ENCODE data around the gene MACC1.
A peak's percentile ranks its signal among the peaks of the same experiment; 100 is the strongest.
"Not testable (repeated sequence)": the region's sequence is repeated elsewhere in the genome, so short reads cannot be mapped to it uniquely, and the experiment has no call there.

Gene MACC1

GRCh38 chr7:20206104-20206896, 10.9 kb downstream of the MACC1 start:
- no peak for DNase-seq

- DNase-seq: no peak
These were observed 13.9 kb downstream of the MACC1 start for GRCh38 chr7:20203316-20203715.

GRCh38 chr7:20201380-20201779, 15.8 kb downstream of the MACC1 start:
- no peak for DNase-seq

GRCh38 chr7:20200971-20201370, 16.2 kb downstream of the MACC1 start:
- DNase-seq: no peak

GRCh38 chr7:20200361-20200760, 16.8 kb downstream of the MACC1 start:
- DNase-seq: no peak

GRCh38 chr7:20199015-20199737, 18.0 kb downstream of the MACC1 start:
- DNase-seq: peak; percentile 7 to 49

- peak in 1 of 2 experiments; percentile 45 for DNase-seq
These were observed 18.9 kb downstream of the MACC1 start for GRCh38 chr7:20198260-20198659.

GRCh38 chr7:20197837-20198236, 19.3 kb downstream of the MACC1 start:
- DNase-seq: no peak

GRCh38 chr7:20197125-20197748, 19.9 kb downstream of the MACC1 start:
- no peak for DNase-seq

GRCh38 chr7:20194343-20194995, 22.7 kb downstream of the MACC1 start:
- no peak for DNase-seq

GRCh38 chr7:20193873-20194272, 23.3 kb downstream of the MACC1 start:
- no peak for DNase-seq

- DNase-seq: no peak
These were observed 23.9 kb downstream of the MACC1 start for GRCh38 chr7:20193242-20193777.

GRCh38 chr7:20191391-20191869, 25.8 kb downstream of the MACC1 start:
- no peak for DNase-seq

GRCh38 chr7:20190560-20191390, 26.4 kb downstream of the MACC1 start:
- DNase-seq: peak; percentile 43 to 74

- no peak for DNase-seq
These were observed 27.3 kb downstream of the MACC1 start for GRCh38 chr7:20189852-20190251.

GRCh38 chr7:20188567-20188966, 28.6 kb downstream of the MACC1 start:
- no peak for DNase-seq

GRCh38 chr7:20187850-20188249, 29.3 kb downstream of the MACC1 start:
- not testable (repeated sequence) for DNase-seq

GRCh38 chr7:20185988-20186387, 31.2 kb downstream of the MACC1 start:
- no peak for DNase-seq

GRCh38 chr7:20183086-20183485, 34.1 kb downstream of the MACC1 start:
- no peak for DNase-seq

GRCh38 chr7:20176578-20177242, 40.5 kb downstream of the MACC1 start:
- no peak for DNase-seq

GRCh38 chr7:20173828-20174227, 43.4 kb downstream of the MACC1 start:
- no peak for DNase-seq
